OCI-LY7 (cell line): ENCODE measurements around the gene KCNK7. TPM values are rescaled to one million over a fixed set of nuclear protein-coding genes. Genes with fewer than 3 reads are reported as not detected.
A peak's percentile ranks its signal among the peaks of the same experiment; 100 is the strongest.

Experiments used
- BruUV-seq: library from RNA; stranded (reverse); fragments of 400-500 nt; replicated peaks from 2 replicates; lab custom pipeline; 2021; lab: Mats Ljungman, UMichigan
- CTCF ChIA-PET: fragments of 300-600 bp; sonication (Branson Sonifier 250); formaldehyde crosslinking; loops from one replicate; lab custom pipeline; 2022; ENCODE audit warnings: antibody characterized with exemption; ENCODE audit not compliant: unreplicated experiment; lab: Charles Lee
- POLR2A ChIA-PET: fragments of 300-600 bp; sonication (Branson Sonifier 250); formaldehyde crosslinking; loops from one replicate; lab custom pipeline; 2022; ENCODE audit warnings: antibody characterized with exemption; lab: Charles Lee
- DNase-seq: peaks from one replicate; pipeline ENCODE4 v3.0.0-alpha.2; 2015; ENCODE audit warnings: low spot score
- H2AFZ ChIP-seq: fragments of 200-600 bp; sonication (generic), shearing (Covaris generic); 2 replicates; pipeline ENCODE4 v1.6.1; 2014; ENCODE audit warnings: mild to moderate bottlenecking, antibody characterized with exemption, low read length, moderate library complexity
- H3K27ac ChIP-seq: fragments of 200-600 bp; sonication (generic); 2 replicates; pipeline ENCODE4 v1.5.1; 2014; ENCODE audit warnings: mixed run types, low read depth, mild to moderate bottlenecking, moderate library complexity, low read length, inconsistent platforms; ENCODE audit not compliant: poor library complexity, severe bottlenecking
- H3K36me3 ChIP-seq: fragments of 200-600 bp; sonication (generic); 2 replicates; pipeline ENCODE4 v1.6.1; 2014; ENCODE audit warnings: mild to moderate bottlenecking, antibody characterized with exemption, low read length, moderate library complexity, mixed read lengths; ENCODE audit not compliant: insufficient read depth
- H3K4me1 ChIP-seq: fragments of 200-600 bp; sonication (generic); 2 replicates; pipeline ENCODE4 v1.5.1; 2014; ENCODE audit warnings: mild to moderate bottlenecking, low read length; ENCODE audit not compliant: insufficient read depth, poor library complexity, severe bottlenecking
- H3K4me2 ChIP-seq: fragments of 200-600 bp; sonication (generic); 2 replicates; pipeline ENCODE4 v1.6.1; 2014; ENCODE audit warnings: mild to moderate bottlenecking, low read length
- H3K4me3 ChIP-seq: fragments of 200-600 bp; sonication (generic); 2 replicates; pipeline ENCODE4 v1.5.1; 2014; ENCODE audit warnings: mild to moderate bottlenecking, low read depth, low read length; ENCODE audit not compliant: poor library complexity, severe bottlenecking
- H3K79me2 ChIP-seq: fragments of 200-600 bp; sonication (generic); 2 replicates; pipeline ENCODE4 v1.6.1; 2016; ENCODE audit warnings: low read depth, mild to moderate bottlenecking, low read length, moderate library complexity, mixed read lengths; ENCODE audit not compliant: insufficient read depth
- H3K9me2 ChIP-seq: fragments of 200-600 bp; sonication (generic); 2 replicates; pipeline ENCODE4 v1.6.1; 2016; ENCODE audit warnings: mild to moderate bottlenecking, low read length, mixed read lengths; ENCODE audit not compliant: insufficient read depth
- H3K9me3 ChIP-seq: fragments of 200-600 bp; sonication (generic); 2 replicates; pipeline ENCODE4 v1.6.1; 2014; ENCODE audit warnings: mild to moderate bottlenecking, mixed run types, low read length, mixed read lengths
- H4K20me1 ChIP-seq: fragments of 200-600 bp; sonication (generic); 2 replicates; pipeline ENCODE4 v1.6.1; 2014; ENCODE audit warnings: mild to moderate bottlenecking, antibody characterized with exemption, low read length, moderate library complexity, mixed read lengths; ENCODE audit not compliant: insufficient read depth
- EZH2phosphoT487 ChIP-seq: fragments of 200-600 bp; sonication (generic); IDR thresholded peaks from 2 replicates; pipeline ENCODE4 v1.6.1; 2018; ENCODE audit warnings: low read depth, borderline replicate concordance, mild to moderate bottlenecking, mixed run types, antibody characterized with exemption, low read length, moderate library complexity, mixed read lengths
- intact Hi-C: fragments of 100-400 bp; cut with micrococcal nuclease; formaldehyde crosslinking; loops from one replicate; pipeline ENCODE4 v1.10.0; 2022; ENCODE audit not compliant: unreplicated experiment
- total RNA-seq, 2 experiments: library from RNA; depleted of rRNA in 1 of 2; stranded (reverse); fragments of >200 nt in 1 of 2; shearing (Covaris generic) in 1 of 2; gene quantifications; 2 replicates each; pipeline ENCODE4 v1.2.3, GENCODE V29; 2014 to 2022
- TF ChIP-seq, protein P1 (sequence below): fragments of 200-600 bp; sonication (generic); conservative IDR thresholded peaks from 2 replicates; pipeline ENCODE4 v1.5.1; 2014; ENCODE audit warnings: mild to moderate bottlenecking, antibody characterized with exemption, low read length, moderate library complexity, mixed read lengths

KCNK7 gene
- total RNA-seq, 2 experiments from 2014 or later = 0.68 to 1.4 TPM

DNA sequence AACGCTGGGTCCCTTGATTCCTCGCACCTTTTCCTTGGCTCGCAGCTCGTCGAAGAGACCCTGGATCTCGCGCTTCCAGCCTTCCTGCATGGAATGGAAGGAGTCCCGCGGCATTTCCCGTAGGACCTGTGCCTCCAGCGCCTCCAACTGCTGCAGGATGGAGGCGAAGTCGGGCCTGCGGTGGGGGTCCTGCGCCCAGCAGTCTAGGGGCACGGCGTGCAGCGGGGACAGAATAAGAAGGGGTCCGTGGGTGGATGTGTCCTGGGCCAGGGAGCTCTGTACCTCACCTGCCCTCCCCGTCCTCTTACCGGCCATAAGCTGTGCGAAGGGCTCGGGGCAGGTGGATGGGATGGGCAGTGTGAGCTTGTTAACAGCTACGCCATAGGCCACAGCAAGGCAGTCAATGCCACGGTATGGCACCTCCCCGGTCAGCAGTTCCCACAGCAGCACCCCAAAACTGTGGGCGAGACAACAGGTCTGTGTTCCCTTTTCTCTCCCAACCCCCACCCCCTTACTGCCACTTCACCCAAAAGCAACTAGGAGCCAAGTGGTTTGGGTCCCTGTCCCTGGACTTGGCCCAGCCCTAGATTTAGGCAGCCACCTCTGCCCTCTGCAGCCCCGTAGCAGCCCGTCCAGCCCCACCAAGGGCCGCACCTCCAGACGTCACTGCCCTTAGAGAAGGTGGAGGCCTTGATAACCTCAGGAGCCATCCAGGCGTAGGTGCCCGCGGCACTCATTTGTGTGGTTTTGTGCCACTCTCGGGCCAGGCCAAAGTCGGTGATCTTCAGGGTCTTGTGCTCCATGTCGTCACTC lies 12.2 kb upstream of the KCNK7 start:
- BruUV-seq = no TSS peak
- H3K9me3 ChIP-seq = no peaks in the 10 kb centered on the region
- intact Hi-C loops = no loop called here
- POLR2A ChIA-PET = no interaction called here
- no peak for DNase-seq
- H3K9me2 ChIP-seq = no peaks in the 10 kb centered on the region
- CTCF ChIA-PET = no interaction called here
- no peak for TF ChIP-seq EZH2phosphoT487
- TF ChIP-seq, protein P1, sequence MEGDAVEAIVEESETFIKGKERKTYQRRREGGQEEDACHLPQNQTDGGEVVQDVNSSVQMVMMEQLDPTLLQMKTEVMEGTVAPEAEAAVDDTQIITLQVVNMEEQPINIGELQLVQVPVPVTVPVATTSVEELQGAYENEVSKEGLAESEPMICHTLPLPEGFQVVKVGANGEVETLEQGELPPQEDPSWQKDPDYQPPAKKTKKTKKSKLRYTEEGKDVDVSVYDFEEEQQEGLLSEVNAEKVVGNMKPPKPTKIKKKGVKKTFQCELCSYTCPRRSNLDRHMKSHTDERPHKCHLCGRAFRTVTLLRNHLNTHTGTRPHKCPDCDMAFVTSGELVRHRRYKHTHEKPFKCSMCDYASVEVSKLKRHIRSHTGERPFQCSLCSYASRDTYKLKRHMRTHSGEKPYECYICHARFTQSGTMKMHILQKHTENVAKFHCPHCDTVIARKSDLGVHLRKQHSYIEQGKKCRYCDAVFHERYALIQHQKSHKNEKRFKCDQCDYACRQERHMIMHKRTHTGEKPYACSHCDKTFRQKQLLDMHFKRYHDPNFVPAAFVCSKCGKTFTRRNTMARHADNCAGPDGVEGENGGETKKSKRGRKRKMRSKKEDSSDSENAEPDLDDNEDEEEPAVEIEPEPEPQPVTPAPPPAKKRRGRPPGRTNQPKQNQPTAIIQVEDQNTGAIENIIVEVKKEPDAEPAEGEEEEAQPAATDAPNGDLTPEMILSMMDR = no peak
- peaks cover 7% of the 10 kb centered on the region; the same call in 1 of the 2 replicates for H3K79me2 ChIP-seq
- no peak overlapping the region for H2AFZ ChIP-seq
- no peak overlapping the region for H3K4me2 ChIP-seq
- peaks cover 36% of the 10 kb centered on the region for H3K4me1 ChIP-seq
- peaks cover 47% of the 10 kb centered on the region for H3K36me3 ChIP-seq
- H3K27ac ChIP-seq = no peak overlapping the region
- no peak overlapping the region for H3K4me3 ChIP-seq
- no peaks in the 10 kb centered on the region for H4K20me1 ChIP-seq

DNA sequence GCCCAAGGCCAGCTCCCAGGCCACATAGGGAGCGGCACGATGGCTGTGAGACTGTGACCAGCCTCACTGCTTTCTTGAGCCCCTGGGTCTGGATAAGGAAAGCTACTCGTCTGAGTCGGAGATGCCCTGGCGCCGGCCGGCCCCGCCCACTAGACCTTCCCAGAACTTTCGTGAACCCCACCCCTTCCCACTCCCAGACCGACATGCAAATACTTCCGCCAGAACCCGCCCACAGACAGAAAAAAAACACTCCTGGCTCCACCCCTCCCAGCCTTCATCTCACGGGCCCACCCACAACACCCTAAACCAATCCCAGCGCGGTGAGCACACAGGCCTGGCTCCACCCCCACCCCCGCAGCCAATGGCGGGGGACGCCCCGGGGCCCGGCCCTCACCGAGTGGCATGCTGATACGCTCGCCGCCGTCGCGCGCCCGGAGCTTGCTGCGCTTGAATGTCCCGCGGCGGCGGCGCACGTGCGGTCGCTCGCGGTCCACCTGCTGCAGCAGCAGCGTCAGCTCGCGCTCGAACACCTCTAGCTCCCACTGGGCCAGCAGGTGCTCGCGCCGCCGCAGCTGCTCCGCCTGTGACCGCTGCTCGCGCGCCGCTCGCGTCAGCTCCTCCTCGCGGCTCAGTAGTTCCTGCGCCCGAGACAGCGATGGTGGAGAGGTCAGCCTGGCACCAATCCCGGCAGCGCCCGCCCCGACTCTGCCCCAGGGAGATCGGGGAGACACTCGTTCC lies 11.4 kb upstream of the KCNK7 start:
- DNase-seq = peak; percentile 21
- no TSS peak for BruUV-seq
- POLR2A ChIA-PET = no interaction called here
- peaks cover 32% of the 10 kb centered on the region for H3K4me1 ChIP-seq
- no peaks in the 10 kb centered on the region for H3K79me2 ChIP-seq
- CTCF ChIA-PET = no interaction called here
- intact Hi-C loops = no loop called here
- H3K27ac ChIP-seq = no peak overlapping the region
- no peak overlapping the region for H3K4me2 ChIP-seq
- no peaks in the 10 kb centered on the region for H3K9me3 ChIP-seq
- no peak overlapping the region for H2AFZ ChIP-seq
- H3K9me2 ChIP-seq = no peaks in the 10 kb centered on the region
- peaks cover 55% of the 10 kb centered on the region for H3K36me3 ChIP-seq
- no peaks in the 10 kb centered on the region for H4K20me1 ChIP-seq
- TF ChIP-seq, protein P1 = no peak
- TF ChIP-seq EZH2phosphoT487 = no peak
- no peak overlapping the region for H3K4me3 ChIP-seq
